ENCODE measurements around the gene AHRR. TPM values are rescaled to one million over a fixed set of nuclear protein-coding genes. Genes with fewer than 3 reads are reported as not detected.
A peak's percentile ranks its signal among the peaks of the same experiment; 100 is the strongest.

Gene AHRR
- total and polyA plus RNA-seq, 2 donors (not counting 1 experiment from before 2014, with no cell fraction given) = 11.3 to 26.4 TPM

DNA sequence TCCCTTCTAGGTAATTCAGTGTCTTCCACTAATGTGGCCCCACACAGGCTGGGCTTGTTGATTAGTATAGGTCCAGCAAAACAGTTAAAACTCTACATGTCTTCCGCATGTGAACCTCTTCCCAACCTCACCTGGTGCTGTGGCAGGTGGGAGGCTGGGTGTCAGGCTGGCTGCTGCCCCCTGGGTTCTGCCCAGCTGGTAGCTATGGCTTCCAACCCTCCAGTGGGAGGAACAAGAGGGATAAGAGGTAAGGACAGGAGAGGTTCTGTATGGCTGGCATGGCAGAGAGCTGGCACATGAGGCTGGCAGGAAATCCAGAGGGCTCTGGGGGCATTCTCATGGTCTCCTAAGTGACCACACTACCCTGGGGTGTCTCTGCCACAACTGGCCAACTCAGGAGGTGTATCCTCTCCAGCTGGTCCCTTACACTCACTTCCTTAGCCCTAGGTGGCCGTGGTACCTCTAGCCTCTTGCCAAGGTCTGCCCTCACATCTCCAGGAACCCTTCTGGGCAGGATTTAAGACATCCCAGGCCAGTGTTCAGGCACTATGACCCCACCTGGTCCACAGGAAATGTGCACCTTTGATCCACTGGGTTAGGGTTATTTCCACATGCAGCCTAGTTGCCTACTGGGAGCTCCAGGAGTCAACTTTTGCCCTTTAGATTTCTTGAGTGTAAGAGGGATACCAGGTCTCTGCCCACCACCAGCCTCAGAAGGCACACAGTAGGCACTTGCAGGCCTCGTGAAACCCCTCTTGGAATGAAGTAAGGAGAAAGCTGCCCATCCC is 41.7 kb downstream of the AHRR start:
- no peak overlapping the region for H2AFZ ChIP-seq (ENCODE audit: low read length)
- TF ChIP-seq EZH2 (IDR thresholded peaks at IDR 0.05; ENCODE audit: low read length, missing control alignments) = no peak
- TF ChIP-seq, protein P1, sequence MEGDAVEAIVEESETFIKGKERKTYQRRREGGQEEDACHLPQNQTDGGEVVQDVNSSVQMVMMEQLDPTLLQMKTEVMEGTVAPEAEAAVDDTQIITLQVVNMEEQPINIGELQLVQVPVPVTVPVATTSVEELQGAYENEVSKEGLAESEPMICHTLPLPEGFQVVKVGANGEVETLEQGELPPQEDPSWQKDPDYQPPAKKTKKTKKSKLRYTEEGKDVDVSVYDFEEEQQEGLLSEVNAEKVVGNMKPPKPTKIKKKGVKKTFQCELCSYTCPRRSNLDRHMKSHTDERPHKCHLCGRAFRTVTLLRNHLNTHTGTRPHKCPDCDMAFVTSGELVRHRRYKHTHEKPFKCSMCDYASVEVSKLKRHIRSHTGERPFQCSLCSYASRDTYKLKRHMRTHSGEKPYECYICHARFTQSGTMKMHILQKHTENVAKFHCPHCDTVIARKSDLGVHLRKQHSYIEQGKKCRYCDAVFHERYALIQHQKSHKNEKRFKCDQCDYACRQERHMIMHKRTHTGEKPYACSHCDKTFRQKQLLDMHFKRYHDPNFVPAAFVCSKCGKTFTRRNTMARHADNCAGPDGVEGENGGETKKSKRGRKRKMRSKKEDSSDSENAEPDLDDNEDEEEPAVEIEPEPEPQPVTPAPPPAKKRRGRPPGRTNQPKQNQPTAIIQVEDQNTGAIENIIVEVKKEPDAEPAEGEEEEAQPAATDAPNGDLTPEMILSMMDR (conservative IDR thresholded peaks at IDR 0.05 in 1 of 2, IDR thresholded peaks at IDR 0.05 in 1 of 2; ENCODE audit: low read depth in 1 of 2, low read length in 2 of 2) = no peak
- H3K9ac ChIP-seq (ENCODE audit: insufficient read depth, low read length) = no peak overlapping the region
- no peaks in the 10 kb centered on the region for H3K27me3 ChIP-seq (ENCODE audit: control insufficient read depth, insufficient read depth, low read length)
- no peak overlapping the region for H3K4me2 ChIP-seq (ENCODE audit: extremely low read depth, insufficient read depth, low read length)
- no peak for DNase-seq (ENCODE audit: low read depth in 2 of 2)
- peaks cover 10% of the 10 kb centered on the region for H3K4me1 ChIP-seq (ENCODE audit: control insufficient read depth, extremely low read depth, insufficient read depth, low read length)
- H4K20me1 ChIP-seq (ENCODE audit: control insufficient read depth, extremely low read depth, insufficient read depth, low read length) = no peaks in the 10 kb centered on the region
- H3K4me3 ChIP-seq (replicated peaks in 1 of 4; ENCODE audit: control extremely low read depth in 1 of 4, insufficient read depth in 1 of 4, low read depth in 3 of 4, low read length in 4 of 4) = no peak overlapping the region
- H3K36me3 ChIP-seq (ENCODE audit: control insufficient read depth, insufficient read depth, low read length) = peaks cover 15% of the 10 kb centered on the region
- H3K27ac ChIP-seq (ENCODE audit: insufficient read depth, low read length) = no peak overlapping the region
- H3K79me2 ChIP-seq (ENCODE audit: control insufficient read depth, insufficient read depth, low read length) = peaks cover 10% of the 10 kb centered on the region
- no peaks in the 10 kb centered on the region for H3K9me3 ChIP-seq (ENCODE audit: control insufficient read depth, insufficient read depth, low read depth, low read length)

DNA sequence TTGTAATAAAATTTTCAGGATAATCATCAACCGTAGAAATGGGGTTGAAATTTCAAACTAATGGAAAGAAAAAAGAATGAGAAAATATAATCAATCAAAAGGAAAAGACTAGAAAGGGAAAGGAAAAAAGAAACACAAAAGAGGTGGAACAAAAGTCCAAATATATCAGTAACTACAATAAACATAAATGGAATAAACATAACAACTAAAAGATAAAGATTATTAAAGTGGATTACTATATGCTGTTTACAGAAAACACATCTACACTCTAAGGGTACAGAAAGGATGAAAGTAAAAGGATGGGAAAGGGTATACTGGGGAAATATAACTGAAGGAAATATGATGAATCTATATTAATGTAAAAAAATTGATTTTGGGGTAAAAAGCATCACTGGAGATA is 43.0 kb downstream of the AHRR start:
- Histone ChIP-seq H3K79me2 (ENCODE audit: control insufficient read depth, insufficient read depth, low read length) (peaks cover 14% of the 10 kb centered on the region), H3K27ac (ENCODE audit: insufficient read depth, low read length) (no peak overlapping the region)

DNA sequence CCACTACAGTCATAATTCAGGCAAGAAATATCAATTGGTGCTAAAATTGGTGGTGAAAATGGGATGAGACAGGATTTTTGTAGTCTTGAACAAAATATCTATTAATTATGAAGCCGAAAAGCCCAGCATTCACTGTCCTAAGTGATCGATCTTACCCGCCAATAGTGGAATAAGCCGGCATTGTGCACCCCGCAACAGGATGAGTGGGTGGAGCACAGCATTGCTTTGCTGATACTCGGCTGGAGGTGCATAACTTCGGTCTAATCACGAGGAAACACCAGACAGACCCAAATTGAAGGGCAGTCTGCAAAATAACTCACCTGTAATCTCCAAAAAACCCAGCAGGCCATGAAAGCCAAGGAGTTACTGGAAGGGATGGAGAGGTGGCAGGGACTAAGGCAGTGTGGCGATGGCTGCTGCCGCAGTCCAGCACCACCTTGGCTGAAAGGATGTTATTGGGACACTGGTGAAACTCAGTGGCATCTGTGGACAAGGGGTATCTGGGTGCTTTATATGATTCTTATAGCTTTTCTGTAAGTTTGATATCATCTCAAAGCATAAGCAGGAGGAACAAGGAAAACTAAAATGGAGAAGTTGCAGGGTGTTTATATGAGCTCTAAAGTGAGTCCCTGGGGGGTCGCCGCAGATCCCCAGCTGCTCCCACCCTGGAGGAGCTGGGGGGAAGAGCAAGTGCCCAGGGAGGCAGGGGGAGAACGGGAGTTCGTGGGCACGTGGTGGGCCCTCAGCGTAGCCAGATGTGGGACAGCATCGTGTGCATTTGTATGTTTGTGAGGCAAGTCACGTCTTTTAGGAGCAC is 45.2 kb downstream of the AHRR start:
- Histone ChIP-seq H4K20me1 (ENCODE audit: control insufficient read depth, extremely low read depth, insufficient read depth, low read length) (no peaks in the 10 kb centered on the region), H3K9me3 (ENCODE audit: control insufficient read depth, insufficient read depth, low read depth, low read length) (no peaks in the 10 kb centered on the region), H3K27ac (ENCODE audit: insufficient read depth, low read length) (peak overlapping the region; percentile 92), H3K9ac (ENCODE audit: insufficient read depth, low read length) (no peak overlapping the region), H3K4me1 (ENCODE audit: control insufficient read depth, extremely low read depth, insufficient read depth, low read length) (peaks cover 26% of the 10 kb centered on the region), H3K4me3 (replicated peaks in 1 of 4; ENCODE audit: control extremely low read depth in 1 of 4, insufficient read depth in 1 of 4, low read depth in 3 of 4, low read length in 4 of 4) (no peak overlapping the region), H3K27me3 (ENCODE audit: control insufficient read depth, insufficient read depth, low read length) (no peaks in the 10 kb centered on the region), H2AFZ (ENCODE audit: low read length) (no peak overlapping the region), H3K36me3 (ENCODE audit: control insufficient read depth, insufficient read depth, low read length) (peaks cover 9% of the 10 kb centered on the region), H3K4me2 (ENCODE audit: extremely low read depth, insufficient read depth, low read length) (no peak overlapping the region), H3K79me2 (ENCODE audit: control insufficient read depth, insufficient read depth, low read length) (peaks cover 14% of the 10 kb centered on the region)
- TF ChIP-seq EZH2 (IDR thresholded peaks at IDR 0.05; ENCODE audit: low read length, missing control alignments) = no peak
- TF ChIP-seq, protein P1 (conservative IDR thresholded peaks at IDR 0.05 in 1 of 2, IDR thresholded peaks at IDR 0.05 in 1 of 2; ENCODE audit: low read depth in 1 of 2, low read length in 2 of 2) = no peak
- DNase-seq (ENCODE audit: low read depth in 2 of 2) = no peak

More for the DNA sequence above, 43.0 kb downstream of the AHRR start:
- no peaks in the 10 kb centered on the region for H3K27me3 ChIP-seq (ENCODE audit: control insufficient read depth, insufficient read depth, low read length)
- H3K4me1 ChIP-seq (ENCODE audit: control insufficient read depth, extremely low read depth, insufficient read depth, low read length) = peaks cover 19% of the 10 kb centered on the region
- no peaks in the 10 kb centered on the region for H4K20me1 ChIP-seq (ENCODE audit: control insufficient read depth, extremely low read depth, insufficient read depth, low read length)
- H2AFZ ChIP-seq (ENCODE audit: low read length) = no peak overlapping the region
- DNase-seq (ENCODE audit: low read depth in 2 of 2) = no peak
- H3K9me3 ChIP-seq (ENCODE audit: control insufficient read depth, insufficient read depth, low read depth, low read length) = no peaks in the 10 kb centered on the region
- no peak overlapping the region for H3K4me2 ChIP-seq (ENCODE audit: extremely low read depth, insufficient read depth, low read length)
- no peak overlapping the region for H3K4me3 ChIP-seq (replicated peaks in 1 of 4; ENCODE audit: control extremely low read depth in 1 of 4, insufficient read depth in 1 of 4, low read depth in 3 of 4, low read length in 4 of 4)
- no peak overlapping the region for H3K9ac ChIP-seq (ENCODE audit: insufficient read depth, low read length)
- peaks cover 15% of the 10 kb centered on the region for H3K36me3 ChIP-seq (ENCODE audit: control insufficient read depth, insufficient read depth, low read length)
- TF ChIP-seq, protein P1 (conservative IDR thresholded peaks at IDR 0.05 in 1 of 2, IDR thresholded peaks at IDR 0.05 in 1 of 2; ENCODE audit: low read depth in 1 of 2, low read length in 2 of 2) = no peak
- TF ChIP-seq EZH2 (IDR thresholded peaks at IDR 0.05; ENCODE audit: low read length, missing control alignments) = no peak

All from fibroblast of lung (primary cell).